ENCODE results near the gene ITGA6.

Gene ITGA6

GRCh38 chr2:172438741-172439508 lies 11.5 kb downstream of the ITGA6 start:
- Histone ChIP-seq H4K20me1 (ENCODE audit: control insufficient read depth, insufficient read depth, low read depth, low read length) (no peaks in the 10 kb centered on the region), H3K4me2 (ENCODE audit: low read length) (no peak overlapping the region), H3K27ac (ENCODE audit: low read depth, low read length) (no peak overlapping the region), H3K9me3 (ENCODE audit: control insufficient read depth, insufficient read depth, low read length) (no peaks in the 10 kb centered on the region), H3K79me2 (ENCODE audit: control insufficient read depth, low read length) (no peaks in the 10 kb centered on the region), H3K27me3 (ENCODE audit: control insufficient read depth, low read length) (peaks cover 4% of the 10 kb centered on the region; the same call in 1 of the 2 replicates), H3F3A (ENCODE audit: control insufficient read depth, insufficient read depth) (no peaks in the 10 kb centered on the region), H3K9me2 (replicated peaks; ENCODE audit: control insufficient read depth, low read length) (no peaks in the 10 kb centered on the region), H3K4me1 (ENCODE audit: control insufficient read depth, low read length) (peaks cover 8% of the 10 kb centered on the region; the same call in 1 of the 2 replicates), H3K36me3 (ENCODE audit: control insufficient read depth, low read length) (no peaks in the 10 kb centered on the region), H3K4me3 (ENCODE audit: low read length) (no peak overlapping the region)
- TF ChIP-seq, protein P1, sequence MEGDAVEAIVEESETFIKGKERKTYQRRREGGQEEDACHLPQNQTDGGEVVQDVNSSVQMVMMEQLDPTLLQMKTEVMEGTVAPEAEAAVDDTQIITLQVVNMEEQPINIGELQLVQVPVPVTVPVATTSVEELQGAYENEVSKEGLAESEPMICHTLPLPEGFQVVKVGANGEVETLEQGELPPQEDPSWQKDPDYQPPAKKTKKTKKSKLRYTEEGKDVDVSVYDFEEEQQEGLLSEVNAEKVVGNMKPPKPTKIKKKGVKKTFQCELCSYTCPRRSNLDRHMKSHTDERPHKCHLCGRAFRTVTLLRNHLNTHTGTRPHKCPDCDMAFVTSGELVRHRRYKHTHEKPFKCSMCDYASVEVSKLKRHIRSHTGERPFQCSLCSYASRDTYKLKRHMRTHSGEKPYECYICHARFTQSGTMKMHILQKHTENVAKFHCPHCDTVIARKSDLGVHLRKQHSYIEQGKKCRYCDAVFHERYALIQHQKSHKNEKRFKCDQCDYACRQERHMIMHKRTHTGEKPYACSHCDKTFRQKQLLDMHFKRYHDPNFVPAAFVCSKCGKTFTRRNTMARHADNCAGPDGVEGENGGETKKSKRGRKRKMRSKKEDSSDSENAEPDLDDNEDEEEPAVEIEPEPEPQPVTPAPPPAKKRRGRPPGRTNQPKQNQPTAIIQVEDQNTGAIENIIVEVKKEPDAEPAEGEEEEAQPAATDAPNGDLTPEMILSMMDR (IDR thresholded peaks at IDR 0.05; ENCODE audit: low read depth, low read length, poor library complexity, severe bottlenecking), result no peak
- no peak for TF ChIP-seq EZH2phosphoT487 (IDR thresholded peaks at IDR 0.05; ENCODE audit: borderline replicate concordance, low read length)

- no peak overlapping the region for H3K4me3 ChIP-seq (ENCODE audit: low read length)
- H3K27me3 ChIP-seq (ENCODE audit: control insufficient read depth, low read length), result peaks cover 4% of the 10 kb centered on the region; the same call in 1 of the 2 replicates
- H3K4me1 ChIP-seq (ENCODE audit: control insufficient read depth, low read length), result peaks cover 8% of the 10 kb centered on the region; the same call in 1 of the 2 replicates
- H3K27ac ChIP-seq (ENCODE audit: low read depth, low read length), result no peak overlapping the region
- no peaks in the 10 kb centered on the region for H3F3A ChIP-seq (ENCODE audit: control insufficient read depth, insufficient read depth)
- no peaks in the 10 kb centered on the region for H3K9me3 ChIP-seq (ENCODE audit: control insufficient read depth, insufficient read depth, low read length)
- no peaks in the 10 kb centered on the region for H3K9me2 ChIP-seq (replicated peaks; ENCODE audit: control insufficient read depth, low read length)
- no peaks in the 10 kb centered on the region for H4K20me1 ChIP-seq (ENCODE audit: control insufficient read depth, insufficient read depth, low read depth, low read length)
- H3K79me2 ChIP-seq (ENCODE audit: control insufficient read depth, low read length), result no peaks in the 10 kb centered on the region
- no peaks in the 10 kb centered on the region for H3K36me3 ChIP-seq (ENCODE audit: control insufficient read depth, low read length)
- TF ChIP-seq EZH2phosphoT487 (IDR thresholded peaks at IDR 0.05; ENCODE audit: borderline replicate concordance, low read length), result no peak
- TF ChIP-seq, protein P1 (IDR thresholded peaks at IDR 0.05; ENCODE audit: low read depth, low read length, poor library complexity, severe bottlenecking), result no peak
- H3K4me2 ChIP-seq (ENCODE audit: low read length), result no peak overlapping the region
Measured at GRCh38 chr2:172439509-172439860, 12.1 kb downstream of the ITGA6 start.

- no peaks in the 10 kb centered on the region for H3K36me3 ChIP-seq (ENCODE audit: control insufficient read depth, low read length)
- no peaks in the 10 kb centered on the region for H3K9me3 ChIP-seq (ENCODE audit: control insufficient read depth, insufficient read depth, low read length)
- no peaks in the 10 kb centered on the region for H3K9me2 ChIP-seq (replicated peaks; ENCODE audit: control insufficient read depth, low read length)
- TF ChIP-seq EZH2phosphoT487 (IDR thresholded peaks at IDR 0.05; ENCODE audit: borderline replicate concordance, low read length), result no peak
- TF ChIP-seq, protein P1 (IDR thresholded peaks at IDR 0.05; ENCODE audit: low read depth, low read length, poor library complexity, severe bottlenecking), result no peak
- H3F3A ChIP-seq (ENCODE audit: control insufficient read depth, insufficient read depth), result no peaks in the 10 kb centered on the region
- H3K4me3 ChIP-seq (ENCODE audit: low read length), result no peak overlapping the region
- no peak overlapping the region for H3K4me2 ChIP-seq (ENCODE audit: low read length)
- H4K20me1 ChIP-seq (ENCODE audit: control insufficient read depth, insufficient read depth, low read depth, low read length), result no peaks in the 10 kb centered on the region
- no peaks in the 10 kb centered on the region for H3K79me2 ChIP-seq (ENCODE audit: control insufficient read depth, low read length)
- H3K4me1 ChIP-seq (ENCODE audit: control insufficient read depth, low read length), result peaks cover 8% of the 10 kb centered on the region; the same call in 1 of the 2 replicates
- H3K27ac ChIP-seq (ENCODE audit: low read depth, low read length), result no peak overlapping the region
- peaks cover 4% of the 10 kb centered on the region; the same call in 1 of the 2 replicates for H3K27me3 ChIP-seq (ENCODE audit: control insufficient read depth, low read length)
Measured at GRCh38 chr2:172439911-172440310, 12.5 kb downstream of the ITGA6 start.

Measured in DOHH2 (cell line).